ENCODE measurements around the gene NPAS1. TPM values are rescaled to one million over a fixed set of nuclear protein-coding genes. Genes with fewer than 3 reads are reported as not detected.
A peak's percentile ranks its signal among the peaks of the same experiment; 100 is the strongest.

Gene NPAS1
- total and polyA plus RNA-seq, 2 experiments from 2014 or later: 5.6 to 9.8 TPM

DNA sequence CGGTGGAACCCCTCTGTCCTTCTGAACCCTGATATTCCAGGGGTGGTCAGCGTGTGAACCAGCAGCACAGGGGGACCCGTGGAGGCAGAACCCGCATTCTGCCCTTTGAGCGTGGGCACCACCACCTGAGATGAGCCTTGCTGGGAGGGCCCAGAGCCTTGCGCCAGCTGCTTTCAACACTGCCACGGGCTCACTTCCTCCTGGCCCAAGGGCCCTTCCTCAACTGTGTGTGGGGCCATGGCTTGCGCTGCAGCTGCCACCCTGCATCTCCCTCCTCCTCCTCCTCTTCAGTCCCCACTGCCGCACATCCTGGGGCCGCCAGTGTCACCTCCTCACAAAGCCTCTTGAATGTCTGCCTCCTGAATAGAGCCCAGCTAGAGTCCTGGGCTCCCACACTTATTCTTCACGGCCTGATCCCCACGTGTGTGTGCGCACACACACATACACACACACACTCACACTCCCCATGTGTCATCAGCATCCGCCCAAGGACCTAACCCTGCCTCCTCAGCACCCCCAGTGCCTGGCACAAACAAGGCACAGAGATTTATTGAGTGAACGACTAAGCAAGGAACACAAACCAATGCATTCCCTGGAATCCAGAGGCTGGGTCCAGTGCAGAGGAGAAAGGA lies 55.7 kb downstream of the NPAS1 start:
- Histone ChIP-seq H3K27ac (ENCODE audit: low read depth) (0 out of 2 replicates have a peak overlapping the region, but pooled peaks have one; percentile 39), H3K79me2 (replicated peaks; ENCODE audit: insufficient read depth) (peaks cover 24% of the 10 kb centered on the region), H2AFZ (no peak overlapping the region), H3K4me1 (ENCODE audit: insufficient read depth) (no peaks in the 10 kb centered on the region), H3K4me2 (no peak overlapping the region), H3K36me3 (ENCODE audit: insufficient read depth) (peaks cover 13% of the 10 kb centered on the region; the same call in 1 of the 2 replicates), H3K9me2 (ENCODE audit: insufficient read depth) (no peaks in the 10 kb centered on the region), H3K4me3 (no peak overlapping the region), H3F3A (replicated peaks; ENCODE audit: low read depth) (peaks cover 10% of the 10 kb centered on the region), H3K27me3 (ENCODE audit: insufficient read depth) (no peaks in the 10 kb centered on the region), H4K20me1 (replicated peaks; ENCODE audit: insufficient read depth) (peaks cover 41% of the 10 kb centered on the region)
- DNase-seq (ENCODE audit: low spot score) (no peak), ATAC-seq (no peak)
- H3K4me3 Mint-ChIP-seq: no peak overlapping the region; the same call in 2 of the 3 replicates
- H3K36me3 Mint-ChIP-seq (ENCODE audit: low read depth): peaks cover 75% of the 10 kb centered on the region
- peaks cover 24% of the 10 kb centered on the region for H3K27me3 Mint-ChIP-seq (ENCODE audit: insufficient read depth, low read depth, poor library complexity)
- TF ChIP-seq, protein P1, sequence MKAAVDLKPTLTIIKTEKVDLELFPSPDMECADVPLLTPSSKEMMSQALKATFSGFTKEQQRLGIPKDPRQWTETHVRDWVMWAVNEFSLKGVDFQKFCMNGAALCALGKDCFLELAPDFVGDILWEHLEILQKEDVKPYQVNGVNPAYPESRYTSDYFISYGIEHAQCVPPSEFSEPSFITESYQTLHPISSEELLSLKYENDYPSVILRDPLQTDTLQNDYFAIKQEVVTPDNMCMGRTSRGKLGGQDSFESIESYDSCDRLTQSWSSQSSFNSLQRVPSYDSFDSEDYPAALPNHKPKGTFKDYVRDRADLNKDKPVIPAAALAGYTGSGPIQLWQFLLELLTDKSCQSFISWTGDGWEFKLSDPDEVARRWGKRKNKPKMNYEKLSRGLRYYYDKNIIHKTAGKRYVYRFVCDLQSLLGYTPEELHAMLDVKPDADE (IDR thresholded peaks at IDR 0.05): no peak
- TF ChIP-seq ZNF331 (CRISPR knock-in tag; IDR thresholded peaks at IDR 0.05; ENCODE audit: low read depth) (no peak), NANOG (IDR thresholded peaks at IDR 0.05; ENCODE audit: borderline replicate concordance) (no peak), JUNB (IDR thresholded peaks at IDR 0.05; ENCODE audit: unreplicated experiment) (no peak), CREB1 (CRISPR knock-in tag; IDR thresholded peaks at IDR 0.05; ENCODE audit: low read depth) (no peak)
- H3K9me3 Mint-ChIP-seq: no peaks in the 10 kb centered on the region
- H3K27ac Mint-ChIP-seq: peak overlapping the region; percentile 43; the same call in 1 of the 2 replicates
- H3K4me1 Mint-ChIP-seq: no peaks in the 10 kb centered on the region; the same call in 2 of the 3 replicates

DNA sequence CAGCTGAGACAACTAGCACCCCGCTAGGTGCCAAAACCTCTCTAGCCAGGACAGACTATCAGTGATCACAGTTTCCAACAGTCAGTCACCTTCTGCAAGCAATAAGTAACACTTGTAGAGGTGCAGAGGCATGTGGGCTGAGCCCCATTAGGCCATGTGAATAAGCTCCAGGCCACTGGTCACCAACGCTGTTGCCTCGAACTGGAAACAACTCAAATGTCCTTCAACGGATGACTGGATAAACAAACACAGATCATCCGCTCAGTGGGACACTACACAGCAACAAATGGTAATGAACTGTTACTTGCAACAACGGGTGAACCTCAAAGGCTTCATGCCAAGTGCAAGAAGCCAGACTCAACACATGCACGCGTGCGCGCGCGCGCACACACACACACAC lies 56.3 kb downstream of the NPAS1 start:
- no peaks in the 10 kb centered on the region for H3K9me2 ChIP-seq (ENCODE audit: insufficient read depth)
- ATAC-seq (no peak), DNase-seq (ENCODE audit: low spot score) (no peak)
- H3K79me2 ChIP-seq (replicated peaks; ENCODE audit: insufficient read depth): peaks cover 23% of the 10 kb centered on the region
- Mint-ChIP-seq H3K4me1 (no peaks in the 10 kb centered on the region; the same call in 2 of the 3 replicates), H3K9me3 (no peaks in the 10 kb centered on the region), H3K27me3 (ENCODE audit: insufficient read depth, low read depth, poor library complexity) (peaks cover 21% of the 10 kb centered on the region), H3K27ac (no peak overlapping the region), H3K36me3 (ENCODE audit: low read depth) (peaks cover 75% of the 10 kb centered on the region), H3K4me3 (no peak overlapping the region)
- no peak overlapping the region for H3K4me3 ChIP-seq
- no peak overlapping the region for H3K4me2 ChIP-seq
- peaks cover 18% of the 10 kb centered on the region; the same call in 1 of the 2 replicates for H3K36me3 ChIP-seq (ENCODE audit: insufficient read depth)
- peaks cover 45% of the 10 kb centered on the region for H4K20me1 ChIP-seq (replicated peaks; ENCODE audit: insufficient read depth)
- H3F3A ChIP-seq (replicated peaks; ENCODE audit: low read depth): peaks cover 10% of the 10 kb centered on the region
- no peak overlapping the region for H2AFZ ChIP-seq
- H3K27ac ChIP-seq (ENCODE audit: low read depth): no peak overlapping the region
- H3K27me3 ChIP-seq (ENCODE audit: insufficient read depth): no peaks in the 10 kb centered on the region
- no peaks in the 10 kb centered on the region for H3K4me1 ChIP-seq (ENCODE audit: insufficient read depth)
- no peak for TF ChIP-seq EZH2phosphoT487 (IDR thresholded peaks at IDR 0.05; ENCODE audit: unreplicated experiment)
- no peak for TF ChIP-seq ZNF114 (CRISPR knock-in tag; IDR thresholded peaks at IDR 0.05)
- TF ChIP-seq NANOG (IDR thresholded peaks at IDR 0.05; ENCODE audit: borderline replicate concordance): no peak
- TF ChIP-seq, protein P2, sequence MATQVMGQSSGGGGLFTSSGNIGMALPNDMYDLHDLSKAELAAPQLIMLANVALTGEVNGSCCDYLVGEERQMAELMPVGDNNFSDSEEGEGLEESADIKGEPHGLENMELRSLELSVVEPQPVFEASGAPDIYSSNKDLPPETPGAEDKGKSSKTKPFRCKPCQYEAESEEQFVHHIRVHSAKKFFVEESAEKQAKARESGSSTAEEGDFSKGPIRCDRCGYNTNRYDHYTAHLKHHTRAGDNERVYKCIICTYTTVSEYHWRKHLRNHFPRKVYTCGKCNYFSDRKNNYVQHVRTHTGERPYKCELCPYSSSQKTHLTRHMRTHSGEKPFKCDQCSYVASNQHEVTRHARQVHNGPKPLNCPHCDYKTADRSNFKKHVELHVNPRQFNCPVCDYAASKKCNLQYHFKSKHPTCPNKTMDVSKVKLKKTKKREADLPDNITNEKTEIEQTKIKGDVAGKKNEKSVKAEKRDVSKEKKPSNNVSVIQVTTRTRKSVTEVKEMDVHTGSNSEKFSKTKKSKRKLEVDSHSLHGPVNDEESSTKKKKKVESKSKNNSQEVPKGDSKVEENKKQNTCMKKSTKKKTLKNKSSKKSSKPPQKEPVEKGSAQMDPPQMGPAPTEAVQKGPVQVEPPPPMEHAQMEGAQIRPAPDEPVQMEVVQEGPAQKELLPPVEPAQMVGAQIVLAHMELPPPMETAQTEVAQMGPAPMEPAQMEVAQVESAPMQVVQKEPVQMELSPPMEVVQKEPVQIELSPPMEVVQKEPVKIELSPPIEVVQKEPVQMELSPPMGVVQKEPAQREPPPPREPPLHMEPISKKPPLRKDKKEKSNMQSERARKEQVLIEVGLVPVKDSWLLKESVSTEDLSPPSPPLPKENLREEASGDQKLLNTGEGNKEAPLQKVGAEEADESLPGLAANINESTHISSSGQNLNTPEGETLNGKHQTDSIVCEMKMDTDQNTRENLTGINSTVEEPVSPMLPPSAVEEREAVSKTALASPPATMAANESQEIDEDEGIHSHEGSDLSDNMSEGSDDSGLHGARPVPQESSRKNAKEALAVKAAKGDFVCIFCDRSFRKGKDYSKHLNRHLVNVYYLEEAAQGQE (IDR thresholded peaks at IDR 0.05; ENCODE audit: unreplicated experiment): no peak
- TF ChIP-seq EZH2 (IDR thresholded peaks at IDR 0.05; ENCODE audit: low read depth, unreplicated experiment): no peak
- TF ChIP-seq ZNF331 (CRISPR knock-in tag; IDR thresholded peaks at IDR 0.05; ENCODE audit: low read depth): no peak
- TF ChIP-seq, protein P3, sequence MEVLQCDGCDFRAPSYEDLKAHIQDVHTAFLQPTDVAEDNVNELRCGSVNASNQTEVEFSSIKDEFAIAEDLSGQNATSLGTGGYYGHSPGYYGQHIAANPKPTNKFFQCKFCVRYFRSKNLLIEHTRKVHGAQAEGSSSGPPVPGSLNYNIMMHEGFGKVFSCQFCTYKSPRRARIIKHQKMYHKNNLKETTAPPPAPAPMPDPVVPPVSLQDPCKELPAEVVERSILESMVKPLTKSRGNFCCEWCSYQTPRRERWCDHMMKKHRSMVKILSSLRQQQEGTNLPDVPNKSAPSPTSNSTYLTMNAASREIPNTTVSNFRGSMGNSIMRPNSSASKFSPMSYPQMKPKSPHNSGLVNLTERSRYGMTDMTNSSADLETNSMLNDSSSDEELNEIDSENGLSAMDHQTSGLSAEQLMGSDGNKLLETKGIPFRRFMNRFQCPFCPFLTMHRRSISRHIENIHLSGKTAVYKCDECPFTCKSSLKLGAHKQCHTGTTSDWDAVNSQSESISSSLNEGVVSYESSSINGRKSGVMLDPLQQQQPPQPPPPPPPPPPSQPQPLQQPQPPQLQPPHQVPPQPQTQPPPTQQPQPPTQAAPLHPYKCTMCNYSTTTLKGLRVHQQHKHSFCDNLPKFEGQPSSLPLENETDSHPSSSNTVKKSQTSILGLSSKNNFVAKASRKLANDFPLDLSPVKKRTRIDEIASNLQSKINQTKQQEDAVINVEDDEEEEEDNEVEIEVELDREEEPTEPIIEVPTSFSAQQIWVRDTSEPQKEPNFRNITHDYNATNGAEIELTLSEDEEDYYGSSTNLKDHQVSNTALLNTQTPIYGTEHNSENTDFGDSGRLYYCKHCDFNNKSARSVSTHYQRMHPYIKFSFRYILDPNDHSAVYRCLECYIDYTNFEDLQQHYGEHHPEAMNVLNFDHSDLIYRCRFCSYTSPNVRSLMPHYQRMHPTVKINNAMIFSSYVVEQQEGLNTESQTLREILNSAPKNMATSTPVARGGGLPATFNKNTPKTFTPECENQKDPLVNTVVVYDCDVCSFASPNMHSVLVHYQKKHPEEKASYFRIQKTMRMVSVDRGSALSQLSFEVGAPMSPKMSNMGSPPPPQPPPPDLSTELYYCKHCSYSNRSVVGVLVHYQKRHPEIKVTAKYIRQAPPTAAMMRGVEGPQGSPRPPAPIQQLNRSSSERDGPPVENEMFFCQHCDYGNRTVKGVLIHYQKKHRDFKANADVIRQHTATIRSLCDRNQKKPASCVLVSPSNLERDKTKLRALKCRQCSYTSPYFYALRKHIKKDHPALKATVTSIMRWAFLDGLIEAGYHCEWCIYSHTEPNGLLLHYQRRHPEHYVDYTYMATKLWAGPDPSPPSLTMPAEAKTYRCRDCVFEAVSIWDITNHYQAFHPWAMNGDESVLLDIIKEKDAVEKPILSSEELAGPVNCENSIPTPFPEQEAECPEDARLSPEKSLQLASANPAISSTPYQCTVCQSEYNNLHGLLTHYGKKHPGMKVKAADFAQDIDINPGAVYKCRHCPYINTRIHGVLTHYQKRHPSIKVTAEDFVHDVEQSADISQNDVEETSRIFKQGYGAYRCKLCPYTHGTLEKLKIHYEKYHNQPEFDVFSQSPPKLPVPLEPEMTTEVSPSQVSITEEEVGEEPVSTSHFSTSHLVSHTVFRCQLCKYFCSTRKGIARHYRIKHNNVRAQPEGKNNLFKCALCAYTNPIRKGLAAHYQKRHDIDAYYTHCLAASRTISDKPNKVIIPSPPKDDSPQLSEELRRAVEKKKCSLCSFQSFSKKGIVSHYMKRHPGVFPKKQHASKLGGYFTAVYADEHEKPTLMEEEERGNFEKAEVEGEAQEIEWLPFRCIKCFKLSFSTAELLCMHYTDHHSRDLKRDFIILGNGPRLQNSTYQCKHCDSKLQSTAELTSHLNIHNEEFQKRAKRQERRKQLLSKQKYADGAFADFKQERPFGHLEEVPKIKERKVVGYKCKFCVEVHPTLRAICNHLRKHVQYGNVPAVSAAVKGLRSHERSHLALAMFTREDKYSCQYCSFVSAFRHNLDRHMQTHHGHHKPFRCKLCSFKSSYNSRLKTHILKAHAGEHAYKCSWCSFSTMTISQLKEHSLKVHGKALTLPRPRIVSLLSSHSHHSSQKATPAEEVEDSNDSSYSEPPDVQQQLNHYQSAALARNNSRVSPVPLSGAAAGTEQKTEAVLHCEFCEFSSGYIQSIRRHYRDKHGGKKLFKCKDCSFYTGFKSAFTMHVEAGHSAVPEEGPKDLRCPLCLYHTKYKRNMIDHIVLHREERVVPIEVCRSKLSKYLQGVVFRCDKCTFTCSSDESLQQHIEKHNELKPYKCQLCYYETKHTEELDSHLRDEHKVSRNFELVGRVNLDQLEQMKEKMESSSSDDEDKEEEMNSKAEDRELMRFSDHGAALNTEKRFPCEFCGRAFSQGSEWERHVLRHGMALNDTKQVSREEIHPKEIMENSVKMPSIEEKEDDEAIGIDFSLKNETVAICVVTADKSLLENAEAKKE (CRISPR knock-in tag; IDR thresholded peaks at IDR 0.05): no peak
- TF ChIP-seq JUNB (IDR thresholded peaks at IDR 0.05; ENCODE audit: unreplicated experiment): no peak

Data from GM23338 (cell line).